ENCODE results near the gene RGL1.

DNA sequence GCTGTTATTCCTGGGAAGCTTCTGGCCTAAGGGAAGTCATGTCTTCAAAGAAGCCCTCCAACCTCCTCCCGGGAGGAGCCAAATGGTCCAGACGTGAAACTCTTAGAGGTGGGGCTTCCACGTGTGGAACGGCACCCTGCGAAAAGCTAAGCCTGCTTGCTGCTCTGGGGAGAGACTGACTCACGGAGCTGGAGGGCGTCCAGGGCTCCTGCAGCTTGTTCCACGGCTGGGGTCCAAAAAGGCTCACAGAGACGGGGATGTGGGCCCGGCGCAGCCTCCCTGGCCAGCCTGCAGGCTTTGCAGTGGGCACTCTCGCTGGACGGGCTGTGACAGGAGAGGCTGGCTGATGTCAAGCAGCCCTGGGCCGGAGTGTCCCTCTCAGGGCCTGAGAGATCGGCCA lies 127.5 kb downstream of the RGL1 start:
- no peak for TF ChIP-seq POLR2A (IDR thresholded peaks at IDR 0.05; ENCODE audit: low read depth, low read length)
- TF ChIP-seq EZH2 (IDR thresholded peaks at IDR 0.05; ENCODE audit: borderline replicate concordance, low read depth, low read length, severe bottlenecking), result no peak
- TF ChIP-seq, protein P1, sequence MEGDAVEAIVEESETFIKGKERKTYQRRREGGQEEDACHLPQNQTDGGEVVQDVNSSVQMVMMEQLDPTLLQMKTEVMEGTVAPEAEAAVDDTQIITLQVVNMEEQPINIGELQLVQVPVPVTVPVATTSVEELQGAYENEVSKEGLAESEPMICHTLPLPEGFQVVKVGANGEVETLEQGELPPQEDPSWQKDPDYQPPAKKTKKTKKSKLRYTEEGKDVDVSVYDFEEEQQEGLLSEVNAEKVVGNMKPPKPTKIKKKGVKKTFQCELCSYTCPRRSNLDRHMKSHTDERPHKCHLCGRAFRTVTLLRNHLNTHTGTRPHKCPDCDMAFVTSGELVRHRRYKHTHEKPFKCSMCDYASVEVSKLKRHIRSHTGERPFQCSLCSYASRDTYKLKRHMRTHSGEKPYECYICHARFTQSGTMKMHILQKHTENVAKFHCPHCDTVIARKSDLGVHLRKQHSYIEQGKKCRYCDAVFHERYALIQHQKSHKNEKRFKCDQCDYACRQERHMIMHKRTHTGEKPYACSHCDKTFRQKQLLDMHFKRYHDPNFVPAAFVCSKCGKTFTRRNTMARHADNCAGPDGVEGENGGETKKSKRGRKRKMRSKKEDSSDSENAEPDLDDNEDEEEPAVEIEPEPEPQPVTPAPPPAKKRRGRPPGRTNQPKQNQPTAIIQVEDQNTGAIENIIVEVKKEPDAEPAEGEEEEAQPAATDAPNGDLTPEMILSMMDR (IDR thresholded peaks at IDR 0.05; ENCODE audit: extremely low read depth in 1 of 2, insufficient read depth in 1 of 2, low read depth in 1 of 2, low read length in 2 of 2), result no peak
- TF ChIP-seq, protein P2, sequence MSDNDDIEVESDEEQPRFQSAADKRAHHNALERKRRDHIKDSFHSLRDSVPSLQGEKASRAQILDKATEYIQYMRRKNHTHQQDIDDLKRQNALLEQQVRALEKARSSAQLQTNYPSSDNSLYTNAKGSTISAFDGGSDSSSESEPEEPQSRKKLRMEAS (IDR thresholded peaks at IDR 0.05; ENCODE audit: insufficient read depth, insufficient read length), result no peak
- no peak for TF ChIP-seq FOS (IDR thresholded peaks at IDR 0.05; ENCODE audit: borderline replicate concordance, insufficient read depth, low read length)

Measured in endothelial cell of umbilical vein (primary cell).